HG03575 (cell line): ENCODE data around the gene DDX41.
"Not testable (repeated sequence)": the region's sequence is repeated elsewhere in the genome, so short reads cannot be mapped to it uniquely, and the experiment has no call there.

Experiments used
- ATAC-seq: cut with Tn5 transposase; IDR thresholded peaks from one replicate; pipeline ENCODE4 v1.9.1; 2021; ENCODE audit not compliant: unreplicated experiment, insufficient number of reproducible peaks, low FRiP score; ENCODE audit errors: extremely low read depth

The DDX41 gene

DNA sequence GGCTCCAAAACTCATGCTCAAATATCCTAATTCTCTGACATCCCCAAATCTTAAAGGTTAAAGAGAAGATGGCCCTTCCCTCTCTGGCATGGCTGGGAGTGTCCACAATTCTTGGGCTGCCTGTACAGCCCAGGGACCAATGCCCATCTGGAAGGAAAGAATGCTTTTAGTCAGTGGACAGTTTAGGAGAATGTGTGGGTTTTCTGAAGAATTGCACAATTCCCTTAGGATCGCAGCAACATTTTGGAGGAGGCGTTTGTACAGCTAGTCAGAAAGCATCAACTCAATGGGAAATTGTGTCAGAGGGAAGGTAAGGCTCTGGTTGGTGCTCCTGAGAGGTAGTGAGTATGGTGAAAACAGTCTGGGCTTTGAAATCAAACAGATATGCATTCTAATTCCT is 22.6 kb upstream of the DDX41 start:
- ATAC-seq = no peak

DNA sequence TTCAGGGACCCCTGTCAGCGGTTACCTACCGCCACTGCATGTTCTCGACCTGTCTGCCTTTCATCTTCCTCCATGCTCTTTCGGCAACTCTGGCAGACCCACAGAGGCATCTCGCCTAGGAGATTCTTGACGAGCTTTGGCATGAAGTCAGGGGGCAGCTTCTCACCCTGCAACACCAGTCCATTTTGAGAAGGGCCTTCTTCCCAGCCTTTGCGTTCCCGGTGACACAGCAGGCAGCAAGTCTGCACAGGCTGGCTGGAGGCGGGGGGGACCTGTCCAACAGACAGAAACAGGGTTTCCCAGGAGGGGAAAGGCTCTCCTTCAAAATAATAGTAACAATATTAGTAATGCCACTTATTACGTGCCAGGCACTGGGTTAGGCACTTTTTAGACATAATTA is 22.1 kb upstream of the DDX41 start:
- no peak for ATAC-seq

DNA sequence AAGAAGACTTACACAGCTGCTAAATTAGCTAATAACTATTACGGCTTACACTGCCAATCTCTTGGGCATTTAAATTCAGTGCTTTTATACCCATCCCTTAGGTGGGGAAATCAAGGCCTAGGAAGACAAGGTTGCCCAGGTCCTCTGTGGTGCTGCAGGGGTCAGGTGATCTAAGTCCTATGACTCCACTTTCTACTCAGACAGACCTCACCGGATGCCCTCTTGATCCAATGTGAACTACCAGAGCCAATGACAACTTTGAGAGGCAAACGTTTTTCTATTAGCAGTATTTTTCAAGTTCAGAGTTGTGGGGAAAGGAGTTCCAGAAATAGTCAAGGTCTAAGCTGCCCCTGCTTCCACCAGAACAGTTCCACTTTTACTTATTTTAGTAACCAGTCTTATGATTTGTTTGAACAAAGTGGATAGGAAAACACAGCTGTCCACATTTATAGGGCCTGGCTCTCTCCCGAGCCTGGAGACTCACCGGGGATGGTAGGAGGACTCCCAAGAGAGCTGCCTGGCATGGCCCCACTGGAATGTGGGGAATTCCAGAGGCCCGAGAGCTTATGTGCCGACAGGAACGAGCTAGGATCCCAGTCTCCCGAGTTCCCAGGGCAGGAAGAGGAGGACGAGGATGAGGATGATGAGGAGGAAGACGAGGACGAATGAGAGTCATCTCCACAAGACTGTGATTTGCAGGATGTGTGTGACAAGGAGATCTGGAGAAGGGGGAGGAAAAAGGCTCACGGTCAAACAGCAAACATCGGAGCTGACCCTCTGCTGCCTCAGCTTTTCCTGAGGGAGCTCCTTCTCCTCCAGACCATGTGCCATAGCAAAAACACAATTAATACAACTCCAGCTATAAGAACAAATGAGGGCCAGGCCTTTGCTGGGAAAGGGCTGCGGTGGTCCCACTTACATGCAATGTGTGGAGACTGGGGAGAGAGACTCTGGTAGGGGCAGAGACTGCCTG is 20.9 kb upstream of the DDX41 start:
- no peak for ATAC-seq

DNA sequence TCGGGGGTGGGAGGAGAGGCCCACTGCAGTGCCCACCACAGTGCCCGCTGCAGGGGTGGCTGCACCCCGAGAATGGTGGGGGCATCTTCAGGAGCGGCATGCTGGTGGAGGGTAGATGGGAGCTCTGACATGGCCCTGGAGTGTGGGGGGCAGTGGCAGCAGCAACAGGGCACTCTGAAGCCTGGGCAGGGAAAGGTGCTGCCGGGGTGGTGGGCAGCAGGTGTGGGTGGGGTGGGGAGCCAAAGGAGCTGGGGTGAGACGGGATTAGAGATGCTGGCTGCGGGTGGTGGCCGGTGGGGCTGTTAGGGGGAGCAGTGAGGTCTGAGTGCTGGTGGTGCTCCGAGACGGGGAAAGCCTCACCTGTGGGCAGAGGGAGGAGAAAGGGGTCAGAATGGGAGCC is 19.6 kb upstream of the DDX41 start:
- no peak for ATAC-seq

DNA sequence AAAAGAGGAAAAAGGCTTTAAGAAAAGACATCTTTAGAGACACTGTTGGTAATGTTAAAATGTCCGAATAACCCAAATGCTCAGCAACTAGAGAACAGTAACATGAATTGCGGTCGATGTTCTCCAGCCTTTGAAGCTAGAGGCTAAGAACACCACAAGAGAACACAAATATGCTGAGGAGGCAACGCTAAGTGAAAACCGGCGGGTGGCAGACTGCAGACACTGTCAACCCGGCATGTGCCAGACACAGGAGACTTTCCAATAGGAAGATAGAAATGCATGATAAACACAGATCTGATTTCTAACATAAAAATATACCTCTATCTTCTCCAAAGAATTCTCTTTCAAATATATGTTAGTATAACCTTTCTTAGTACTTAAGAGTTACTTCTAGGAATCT is 18.4 kb upstream of the DDX41 start:
- no peak for ATAC-seq

DNA sequence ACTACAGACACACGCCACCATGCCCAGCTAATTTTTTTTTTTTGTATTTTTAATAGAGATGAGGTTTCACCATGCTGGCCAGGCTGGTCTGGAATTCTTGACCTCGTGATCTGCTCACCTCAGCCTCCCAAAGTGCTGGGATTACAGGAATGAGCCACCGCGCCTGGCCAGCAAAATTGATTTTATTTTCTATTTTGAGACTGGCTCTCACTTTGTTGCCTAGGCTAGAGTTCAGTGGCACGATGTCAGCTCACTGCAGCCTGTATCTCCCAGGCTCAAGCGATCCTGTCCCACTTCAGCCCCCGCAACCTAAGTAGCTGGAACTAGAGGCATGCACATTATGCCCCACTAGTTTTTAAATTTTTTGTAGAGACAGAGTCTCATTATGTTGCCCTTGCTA is 17.7 kb upstream of the DDX41 start:
- not testable (repeated sequence) for ATAC-seq

GRCh38 chr5:177531209-177531940 is 14.6 kb upstream of the DDX41 start:
- ATAC-seq = no peak

DNA sequence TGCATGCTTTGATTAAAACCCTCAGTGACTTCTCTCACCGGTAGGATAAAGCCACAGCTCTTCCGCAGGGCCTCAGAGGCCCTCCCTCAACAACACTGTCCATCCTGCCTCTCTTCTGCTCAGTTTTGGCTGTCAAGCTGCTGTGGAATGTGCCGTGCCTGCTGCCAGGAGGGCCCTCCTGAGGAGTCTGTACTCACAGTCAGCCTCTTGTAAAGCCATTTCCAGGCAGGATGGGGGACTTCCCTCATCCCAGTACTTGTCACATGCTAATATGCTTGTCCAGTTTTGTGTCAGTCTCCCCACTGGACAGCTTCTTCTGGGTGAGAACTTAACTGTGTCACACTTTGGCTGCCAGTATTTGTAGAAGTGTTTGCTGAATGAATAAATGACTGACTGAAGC is 13.9 kb upstream of the DDX41 start:
- ATAC-seq = no peak

- no peak for ATAC-seq
Observed at GRCh38 chr5:177529247-177530203, 12.8 kb upstream of the DDX41 start.

DNA sequence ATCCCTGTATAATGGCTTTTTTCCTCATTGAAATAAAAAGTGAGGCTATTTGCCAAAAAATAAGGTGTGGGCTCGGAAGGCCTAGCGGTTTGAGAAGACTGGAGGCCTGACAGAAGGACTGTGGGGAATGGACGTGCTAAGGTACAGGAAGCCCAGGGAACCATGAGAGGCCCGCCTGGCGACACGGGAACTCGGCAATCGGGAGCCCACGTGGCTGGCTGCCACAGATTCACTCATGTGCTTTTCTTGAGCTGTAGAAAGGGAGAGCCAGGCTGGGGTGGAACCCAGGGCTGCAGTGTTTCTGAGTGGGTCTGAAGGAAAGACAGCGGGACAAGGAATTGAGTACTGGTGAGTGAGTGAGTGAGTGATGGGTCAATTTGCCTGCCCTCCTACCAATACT is 11.9 kb upstream of the DDX41 start:
- ATAC-seq = no peak

GRCh38 chr5:177527595-177527994 is 10.8 kb upstream of the DDX41 start:
- ATAC-seq = no peak

DNA sequence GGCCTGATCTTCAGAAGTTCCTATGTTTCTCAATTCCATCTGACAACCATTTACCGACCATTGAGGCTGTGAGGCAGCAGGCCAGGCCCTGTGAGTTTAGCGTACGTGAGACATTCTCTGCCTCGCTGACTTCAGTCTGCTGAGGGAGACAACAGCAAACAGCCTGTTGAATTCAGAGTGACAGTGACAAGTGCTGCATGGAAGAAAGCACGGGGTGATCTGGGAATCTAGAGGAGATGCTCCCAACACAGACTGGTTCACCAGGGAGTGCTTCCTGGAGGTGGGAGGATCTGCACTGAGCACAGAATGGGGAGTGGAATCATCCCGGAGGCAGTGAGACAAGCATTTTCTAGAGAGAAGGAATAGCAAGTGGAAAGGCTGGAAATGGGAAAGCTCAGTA is 10.0 kb upstream of the DDX41 start:
- no peak for ATAC-seq

DNA sequence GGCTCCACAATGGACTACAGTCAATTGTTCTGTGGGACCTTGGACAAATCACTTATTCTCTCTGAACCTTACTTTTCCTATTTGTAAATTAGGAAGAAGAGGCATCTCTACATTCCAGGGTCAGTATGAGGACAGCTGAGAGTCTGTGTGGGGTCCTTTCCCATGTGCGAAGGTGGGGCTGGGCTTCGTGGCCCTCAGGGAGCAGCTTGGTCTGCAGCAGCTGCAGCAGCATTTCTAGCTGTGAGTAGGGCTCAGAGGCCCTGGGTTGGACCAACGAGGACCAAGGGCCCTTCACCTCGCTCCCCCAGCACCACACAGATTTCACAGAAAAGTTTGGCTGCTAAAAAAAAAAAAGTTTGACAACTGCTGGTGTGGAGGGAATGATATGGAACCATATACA is 9.4 kb upstream of the DDX41 start:
- ATAC-seq = no peak

- ATAC-seq = no peak
Observed at GRCh38 chr5:177524941-177525655, 8.3 kb upstream of the DDX41 start.

DNA sequence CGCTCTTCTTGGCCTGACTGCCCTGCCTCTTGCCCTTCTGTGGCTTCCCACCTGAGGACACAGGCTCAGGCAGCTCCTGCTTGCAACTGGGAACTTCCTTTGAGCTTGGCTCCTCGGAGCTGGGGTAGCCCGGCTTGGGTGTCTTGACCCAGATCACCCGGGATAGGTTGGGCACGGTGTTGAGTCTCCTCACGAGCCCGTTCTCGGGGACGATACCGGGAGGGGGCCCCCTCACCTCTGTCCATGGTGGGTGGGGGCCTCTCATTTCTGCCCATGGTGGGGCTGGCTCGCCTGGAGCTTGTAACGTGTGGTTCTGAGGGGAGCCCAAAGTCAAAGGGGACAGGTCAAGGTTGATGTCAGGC is 7.8 kb upstream of the DDX41 start:
- no peak for ATAC-seq

- ATAC-seq = no peak
Observed at GRCh38 chr5:177523711-177524538, 7.2 kb upstream of the DDX41 start.

- ATAC-seq = no peak
Observed at GRCh38 chr5:177520916-177521513, 4.3 kb upstream of the DDX41 start.

GRCh38 chr5:177520271-177520670 is 3.5 kb upstream of the DDX41 start:
- ATAC-seq = no peak
